Activated CD8-positive, alpha-beta memory T cell treated with anti-CD3 and anti-CD28 coated beads for 4 hours (primary cell): ENCODE data around the gene DYSF.

Source experiments
- DNase-seq, 2 donors: peaks; one replicate each; pipeline ENCODE4 v3.0.0-alpha.2; 2020; ENCODE audit warnings: low read depth in 2 of 2

DYSF gene

GRCh38 chr2:71571945-71572344 is 118.6 kb downstream of the DYSF start:
- no peak for DNase-seq

- no peak for DNase-seq
Observed at GRCh38 chr2:71575966-71576365, 122.6 kb downstream of the DYSF start.

GRCh38 chr2:71576541-71576940 is 123.2 kb downstream of the DYSF start:
- DNase-seq, result no peak

- no peak for DNase-seq
Observed at GRCh38 chr2:71577209-71577608, 123.8 kb downstream of the DYSF start.

GRCh38 chr2:71578767-71579342 is 125.5 kb downstream of the DYSF start:
- DNase-seq, result no peak

GRCh38 chr2:71581026-71581425 is 127.7 kb downstream of the DYSF start:
- DNase-seq, result no peak

GRCh38 chr2:71583876-71584275 is 130.5 kb downstream of the DYSF start:
- no peak for DNase-seq

GRCh38 chr2:71586471-71586870 is 133.1 kb downstream of the DYSF start:
- no peak for DNase-seq

GRCh38 chr2:71587509-71588073 is 134.2 kb downstream of the DYSF start:
- no peak for DNase-seq

GRCh38 chr2:71588497-71589170 is 135.3 kb downstream of the DYSF start:
- no peak for DNase-seq

- DNase-seq, result no peak
Observed at GRCh38 chr2:71589763-71590162, 136.4 kb downstream of the DYSF start.

- no peak for DNase-seq
Observed at GRCh38 chr2:71591044-71591443, 137.7 kb downstream of the DYSF start.

GRCh38 chr2:71592181-71592711 is 138.9 kb downstream of the DYSF start:
- DNase-seq, result no peak

GRCh38 chr2:71595569-71595968 is 142.2 kb downstream of the DYSF start:
- DNase-seq, result no peak

- DNase-seq, result no peak
Observed at GRCh38 chr2:71596011-71596410, 142.7 kb downstream of the DYSF start.

- DNase-seq, result no peak
Observed at GRCh38 chr2:71597756-71598155, 144.4 kb downstream of the DYSF start.

- DNase-seq, result no peak
Observed at GRCh38 chr2:71598526-71598925, 145.2 kb downstream of the DYSF start.

- DNase-seq, result no peak
Observed at GRCh38 chr2:71599038-71599437, 145.7 kb downstream of the DYSF start.

GRCh38 chr2:71599646-71600236 is 146.4 kb downstream of the DYSF start:
- no peak for DNase-seq

- DNase-seq, result no peak
Observed at GRCh38 chr2:71600555-71600954, 147.2 kb downstream of the DYSF start.

- no peak for DNase-seq
Observed at GRCh38 chr2:71601136-71602114, 148.1 kb downstream of the DYSF start.

GRCh38 chr2:71602115-71602495 is 148.7 kb downstream of the DYSF start:
- DNase-seq, result no peak
